OCI-LY7 (cell line): ENCODE results near the gene SAP30L.

ENCODE experiments used
- CTCF ChIP-seq: fragments of 200-600 bp; sonication (generic); conservative IDR thresholded peaks from 2 replicates; pipeline ENCODE4 v1.5.1; 2014; ENCODE audit warnings: mild to moderate bottlenecking, antibody characterized with exemption, low read length, moderate library complexity, mixed read lengths
- EZH2phosphoT487 ChIP-seq: fragments of 200-600 bp; sonication (generic); IDR thresholded peaks from 2 replicates; pipeline ENCODE4 v1.6.1; 2018; ENCODE audit warnings: low read depth, borderline replicate concordance, mild to moderate bottlenecking, mixed run types, antibody characterized with exemption, low read length, moderate library complexity, mixed read lengths

GRCh38 chr5:154422298-154422697, 23.5 kb upstream of the SAP30L start:
- no peak for TF ChIP-seq CTCF
- no peak for TF ChIP-seq EZH2phosphoT487
